ENCODE results near the gene OR4K2.
"Not testable (repeated sequence)": the region's sequence is repeated elsewhere in the genome, so short reads cannot be mapped to it uniquely, and the experiment has no call there.

OR4K2 gene, protein sequence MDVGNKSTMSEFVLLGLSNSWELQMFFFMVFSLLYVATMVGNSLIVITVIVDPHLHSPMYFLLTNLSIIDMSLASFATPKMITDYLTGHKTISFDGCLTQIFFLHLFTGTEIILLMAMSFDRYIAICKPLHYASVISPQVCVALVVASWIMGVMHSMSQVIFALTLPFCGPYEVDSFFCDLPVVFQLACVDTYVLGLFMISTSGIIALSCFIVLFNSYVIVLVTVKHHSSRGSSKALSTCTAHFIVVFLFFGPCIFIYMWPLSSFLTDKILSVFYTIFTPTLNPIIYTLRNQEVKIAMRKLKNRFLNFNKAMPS

GRCh38 chr14:19874842-19875241, at the start of gene OR4K2:
OR4K2 (plus strand) TSS chr14:19875142; CDS start chr14:19876268, 1,126 bp downstream.
- no peak for DNase-seq

- not testable (repeated sequence) for DNase-seq
Observed at GRCh38 chr14:19827626-19828244, 47.2 kb upstream of the OR4K2 start.

- DNase-seq = no peak
Observed at GRCh38 chr14:19828314-19828713, 46.6 kb upstream of the OR4K2 start.

DNA sequence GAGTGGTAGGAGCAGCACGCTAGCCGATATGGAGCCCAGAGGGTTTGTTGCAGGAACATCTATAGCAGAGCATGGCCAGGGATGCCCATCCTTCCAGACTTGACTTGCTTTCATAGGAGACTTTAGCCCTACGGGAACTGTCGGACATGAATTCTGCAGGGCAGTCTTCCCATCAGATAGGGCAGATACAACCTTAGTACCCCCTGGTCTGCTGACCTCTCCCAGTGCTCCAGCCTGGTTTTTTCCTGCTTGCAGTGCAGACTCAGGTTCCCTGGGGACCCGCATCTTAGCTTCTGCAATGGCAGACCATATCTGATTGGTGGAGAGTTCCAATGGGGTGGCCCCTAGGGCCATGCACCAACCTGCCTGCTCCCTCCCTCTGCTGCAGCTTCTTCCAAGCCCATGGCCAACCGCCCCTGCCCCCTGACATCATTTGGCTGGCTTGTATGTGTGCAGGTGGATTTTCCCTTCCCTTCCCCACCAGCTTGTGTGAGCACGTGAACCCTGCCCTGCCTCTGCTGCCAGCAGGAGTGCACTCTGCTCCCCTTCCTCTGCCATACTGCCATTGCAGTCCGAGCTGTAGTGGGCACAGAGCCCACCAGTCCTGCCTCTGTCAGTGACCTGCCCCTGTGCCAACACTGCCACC, 40.6 kb upstream of the OR4K2 start:
- DNase-seq = not testable (repeated sequence)

GRCh38 chr14:19838433-19838832, 36.5 kb upstream of the OR4K2 start:
- no peak for DNase-seq

DNA sequence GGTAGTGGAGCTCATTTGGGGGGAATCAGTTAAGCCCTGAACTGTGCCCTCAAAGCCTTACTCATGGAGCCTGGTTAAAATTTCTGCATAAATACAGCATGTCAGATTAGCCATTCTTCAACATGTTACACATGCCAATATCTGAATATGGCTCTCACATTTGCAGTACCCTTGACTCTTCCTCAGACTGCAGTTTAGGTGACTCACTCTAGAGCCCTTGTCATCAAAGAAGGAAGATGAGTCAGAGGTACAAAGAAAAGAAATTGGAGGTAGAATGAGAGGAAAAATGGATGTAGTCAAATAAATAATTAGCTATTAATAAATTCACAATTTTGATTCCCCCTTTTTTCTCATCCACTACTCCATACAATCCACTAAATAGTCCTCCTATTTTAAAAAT, 23.6 kb upstream of the OR4K2 start:
- DNase-seq = no peak

- not testable (repeated sequence) for DNase-seq
Observed at GRCh38 chr14:19866061-19866669, 8.8 kb upstream of the OR4K2 start.

GRCh38 chr14:19873178-19873577, 1.8 kb upstream of the OR4K2 start:
- no peak for DNase-seq

- DNase-seq = no peak
Observed at GRCh38 chr14:19878029-19878642, 3.2 kb downstream of the OR4K2 start.

DNA sequence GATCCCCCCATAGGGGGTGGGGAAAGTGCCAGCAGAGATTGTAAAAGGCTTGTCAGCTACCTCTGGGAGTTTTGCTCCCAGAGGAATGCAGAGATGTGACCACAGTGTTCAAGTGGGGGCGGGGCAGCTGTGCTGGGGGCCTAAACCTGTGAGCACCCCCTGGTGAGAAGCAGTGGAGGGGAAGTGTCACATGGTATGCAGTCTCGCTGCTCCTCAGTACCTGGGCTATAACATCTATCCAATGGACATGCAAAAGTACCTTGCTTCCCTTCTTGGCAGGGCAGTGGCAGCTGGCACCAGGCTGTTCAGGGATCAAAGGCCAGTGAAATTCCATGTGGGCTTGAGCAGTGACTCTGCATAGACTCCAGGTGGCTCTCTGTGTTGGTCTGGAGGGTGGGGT, 20.3 kb downstream of the OR4K2 start:
- no peak for DNase-seq

GRCh38 chr14:19900999-19901398, 26.1 kb downstream of the OR4K2 start:
- DNase-seq = no peak

DNA sequence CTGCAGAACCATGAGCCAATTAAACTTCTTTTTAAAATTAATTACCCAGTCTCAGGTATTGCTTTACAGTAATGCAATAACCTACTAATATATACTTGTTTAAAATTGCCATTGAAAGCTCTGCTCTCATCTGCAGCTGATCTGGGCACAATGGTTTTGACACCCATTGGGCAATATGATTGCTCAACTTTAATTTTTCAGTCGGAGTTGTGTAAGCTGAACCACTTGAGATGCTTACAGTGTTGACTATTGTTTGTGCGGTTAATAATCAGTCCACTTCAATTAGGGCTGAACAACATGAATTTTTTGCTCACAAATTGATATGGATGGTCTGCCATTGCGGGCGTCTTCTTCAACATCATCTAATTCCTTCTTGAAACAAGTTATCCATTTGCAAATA, 27.5 kb downstream of the OR4K2 start:
- DNase-seq = no peak

DNA sequence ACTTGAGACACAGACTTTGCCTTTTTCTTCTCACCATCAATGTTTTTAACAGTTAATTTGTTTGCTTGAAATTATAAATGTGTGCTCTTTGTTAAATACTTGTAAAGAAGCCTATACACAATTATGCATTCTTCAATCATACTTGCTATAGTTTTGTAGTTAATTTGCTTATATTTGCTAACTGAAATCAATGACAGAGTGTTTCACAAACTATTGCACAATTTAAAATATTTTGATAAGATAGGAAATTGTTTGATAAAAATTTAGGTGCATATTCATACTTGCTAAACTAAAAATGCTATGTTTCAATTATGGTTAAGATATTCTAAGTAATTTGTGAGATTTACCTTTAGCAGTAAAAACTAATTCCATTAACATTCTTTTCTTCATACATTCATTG, 31.7 kb downstream of the OR4K2 start:
- DNase-seq = no peak

DNA sequence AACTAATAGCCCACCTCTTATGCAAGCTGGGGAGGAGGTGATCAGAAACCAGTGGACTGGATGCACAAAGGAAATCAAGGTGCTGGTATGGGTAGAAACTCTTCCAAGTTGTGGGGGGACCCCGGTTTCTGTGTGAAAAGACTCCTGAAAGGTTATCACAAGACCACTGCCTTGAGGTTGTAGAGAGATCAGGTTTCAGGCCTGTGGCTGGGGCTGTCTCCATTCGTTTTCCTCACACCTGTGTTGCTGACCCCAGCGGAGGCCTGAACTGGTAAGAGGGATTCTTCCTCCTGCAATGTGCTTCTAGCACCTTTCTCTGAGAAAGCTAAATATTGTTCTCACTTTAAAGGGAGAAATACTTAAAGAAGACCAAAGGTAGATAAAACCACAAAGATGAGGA, 36.2 kb downstream of the OR4K2 start:
- no peak for DNase-seq

GRCh38 chr14:19917243-19917642, 42.3 kb downstream of the OR4K2 start:
- DNase-seq = no peak

GRCh38 chr14:19917955-19918518, 43.1 kb downstream of the OR4K2 start:
- no peak for DNase-seq

- DNase-seq = no peak
Observed at GRCh38 chr14:19918553-19919264, 43.8 kb downstream of the OR4K2 start.

DNA sequence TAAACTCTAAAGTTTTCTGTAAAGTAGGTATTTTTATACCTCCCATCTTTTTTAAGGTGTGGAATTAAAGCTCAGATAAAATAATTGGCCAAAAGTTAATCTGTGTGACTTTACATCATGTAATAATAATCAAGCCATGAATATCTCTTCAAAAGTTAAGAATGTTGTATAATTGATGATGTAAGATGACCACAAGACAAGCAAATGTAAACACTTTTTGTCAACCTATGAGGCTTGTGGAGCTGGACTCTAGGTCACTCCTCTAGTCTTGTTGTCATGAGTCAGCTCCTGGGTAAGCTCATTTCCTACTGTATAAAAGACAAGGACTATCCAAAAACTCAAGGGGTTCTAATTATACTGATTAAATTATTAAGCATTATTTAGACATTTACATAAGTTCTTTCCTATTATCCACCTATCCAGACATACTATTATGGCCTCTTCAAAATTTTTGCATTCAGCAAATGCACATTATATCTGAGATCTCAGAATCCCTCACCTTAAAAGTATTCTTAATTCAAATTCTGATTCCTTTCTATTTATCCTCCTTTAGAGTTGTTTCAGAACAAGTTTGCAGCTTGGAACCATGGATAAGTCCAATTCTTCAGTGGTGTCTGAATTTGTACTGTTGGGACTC, 45.2 kb downstream of the OR4K2 start, which contains the start of gene OR4K5:
Gene OR4K5, plus strand, starts transcription at position 587 of the 637 bp plus-strand sequence. Its CDS starts 0 bp downstream, at position 587.
- DNase-seq = no peak

DNA sequence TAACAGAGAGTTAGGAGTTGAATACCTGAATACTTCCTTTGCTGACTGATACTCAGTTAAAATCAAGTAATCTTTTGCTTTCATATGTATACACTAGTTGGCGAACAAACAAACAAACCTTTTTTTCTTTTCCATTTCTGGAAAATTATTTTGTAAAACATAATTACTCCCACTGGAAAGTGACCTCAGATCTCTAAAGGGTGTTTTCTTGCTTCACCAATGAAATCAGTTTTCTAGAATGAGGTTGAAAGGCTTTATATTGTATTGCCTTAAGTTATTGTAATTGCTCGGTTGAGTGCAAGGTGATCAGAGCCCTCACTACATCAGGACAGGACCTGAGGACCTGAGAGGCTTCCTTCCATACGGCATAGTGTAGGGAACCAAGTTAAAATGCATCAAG, 55.7 kb downstream of the OR4K2 start, which contains the start of gene OR4K1:
Gene OR4K1, plus strand, starts transcription at position 301 of the 400 bp plus-strand sequence. CDS start 4,750 bp downstream, outside the sequence.
- DNase-seq = no peak

Measured in retina (tissue), 1 donor.